Measurements from ENCODE around the gene TMEM154.

The TMEM154 gene

DNA sequence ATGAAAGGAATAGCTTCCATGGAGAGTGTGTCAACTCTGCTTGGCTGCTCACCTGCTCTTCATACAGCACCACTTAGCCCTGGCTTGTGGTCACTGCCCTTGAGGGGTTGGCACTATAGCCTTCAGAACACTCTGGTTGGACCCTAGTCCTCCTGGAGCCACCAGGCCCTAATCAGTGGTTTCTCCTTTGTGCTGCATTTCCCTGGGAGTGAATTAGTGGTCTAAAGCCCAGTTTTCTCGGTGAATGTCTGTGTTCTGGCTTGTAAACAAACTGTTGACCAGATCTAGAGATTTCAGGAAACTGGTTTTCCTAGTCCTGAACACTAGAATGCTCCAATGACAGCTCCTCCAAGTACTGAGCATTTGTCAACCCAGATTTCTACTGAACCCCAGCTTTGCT is 28.6 kb upstream of the TMEM154 start:
- peaks cover 2% of the 10 kb centered on the region for H3K36me3 Mint-ChIP-seq (ENCODE audit: insufficient read depth)
- H3K27ac Mint-ChIP-seq (ENCODE audit: low read depth): no peak overlapping the region
- no peaks in the 10 kb centered on the region for H3K4me1 Mint-ChIP-seq
- no peak overlapping the region for H3K4me3 Mint-ChIP-seq
- H3K27me3 Mint-ChIP-seq: peaks cover 13% of the 10 kb centered on the region
- H3K9me3 Mint-ChIP-seq: peaks cover 9% of the 10 kb centered on the region
- no peak for DNase-seq (ENCODE audit: low spot score in 2 of 2)
- no peak for ATAC-seq (replicated peaks; ENCODE audit: extremely low read depth, poor library complexity, severe bottlenecking)

DNA sequence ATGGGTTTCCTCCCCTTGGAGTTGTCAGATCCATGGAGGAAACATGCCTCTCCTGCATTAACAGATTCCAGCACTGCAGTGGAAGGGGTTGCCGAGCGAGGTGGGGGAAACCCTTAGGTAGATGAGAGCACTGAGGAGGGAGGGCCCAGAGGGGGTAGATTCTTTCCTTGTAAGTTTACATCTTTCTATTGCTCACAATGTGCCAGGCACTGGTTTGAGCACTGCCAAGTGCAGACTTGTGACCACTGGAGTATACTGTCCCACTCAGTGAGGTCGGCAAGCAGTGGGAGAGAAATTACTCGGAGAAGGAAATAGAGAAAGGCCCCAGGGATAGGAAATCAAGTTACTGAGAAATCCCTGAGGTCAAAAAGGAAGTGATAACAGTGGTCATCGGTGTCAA is 27.8 kb upstream of the TMEM154 start:
- ATAC-seq (replicated peaks; ENCODE audit: extremely low read depth, poor library complexity, severe bottlenecking) (no peak), DNase-seq (ENCODE audit: low spot score in 2 of 2) (no peak)
- Mint-ChIP-seq H3K27me3 (peaks cover 13% of the 10 kb centered on the region), H3K4me3 (no peak overlapping the region), H3K9me3 (peaks cover 9% of the 10 kb centered on the region), H3K36me3 (ENCODE audit: insufficient read depth) (peaks cover 2% of the 10 kb centered on the region), H3K27ac (ENCODE audit: low read depth) (no peak overlapping the region), H3K4me1 (no peaks in the 10 kb centered on the region)

DNA sequence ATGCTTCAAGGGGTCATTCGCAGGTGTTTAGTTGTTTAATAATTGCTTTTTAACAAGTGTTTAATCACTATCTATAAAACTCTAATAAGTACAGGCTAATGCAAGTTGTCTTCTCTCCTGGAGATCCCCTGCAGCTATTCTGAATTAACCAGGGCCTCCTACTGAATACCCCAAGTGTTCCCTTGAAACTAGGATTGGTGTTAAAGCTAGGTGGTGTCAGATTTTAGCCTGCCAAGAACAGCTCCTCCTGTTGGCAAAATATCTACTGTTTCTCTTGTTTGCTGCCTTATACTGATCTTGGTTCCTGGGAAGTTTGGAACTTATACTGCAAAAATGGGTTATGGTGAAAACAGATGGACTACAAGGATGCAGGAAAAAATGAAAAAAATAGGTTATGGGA is 26.1 kb upstream of the TMEM154 start:
- Mint-ChIP-seq H3K27ac (ENCODE audit: low read depth) (no peak overlapping the region), H3K4me1 (no peaks in the 10 kb centered on the region), H3K36me3 (ENCODE audit: insufficient read depth) (peaks cover 2% of the 10 kb centered on the region), H3K4me3 (no peak overlapping the region), H3K27me3 (peaks cover 13% of the 10 kb centered on the region), H3K9me3 (peaks cover 9% of the 10 kb centered on the region)
- no peak for DNase-seq (ENCODE audit: low spot score in 2 of 2)
- no peak for ATAC-seq (replicated peaks; ENCODE audit: extremely low read depth, poor library complexity, severe bottlenecking)

DNA sequence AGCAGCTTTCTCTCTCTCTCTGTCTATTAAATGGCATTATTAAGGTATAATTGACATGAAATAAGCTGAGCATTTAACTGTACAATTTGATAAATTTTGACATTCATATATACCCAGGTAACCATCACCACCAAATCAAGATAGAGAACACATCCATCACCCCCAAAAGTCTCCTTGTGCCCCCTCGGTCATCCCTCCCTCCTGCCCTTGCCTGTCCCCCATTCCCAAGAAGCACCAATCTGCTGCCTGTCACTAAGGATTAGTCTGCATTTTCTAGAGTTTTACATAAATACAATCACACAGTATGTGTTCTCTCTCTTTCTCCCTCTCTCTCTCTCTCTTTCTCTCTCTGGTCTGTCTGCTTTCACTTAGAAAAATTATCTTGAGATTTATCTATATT is 25.0 kb upstream of the TMEM154 start:
- no peak for DNase-seq (ENCODE audit: low spot score in 2 of 2)
- Mint-ChIP-seq H3K36me3 (ENCODE audit: insufficient read depth) (peaks cover 2% of the 10 kb centered on the region), H3K27me3 (peaks cover 13% of the 10 kb centered on the region), H3K4me3 (no peak overlapping the region), H3K4me1 (no peaks in the 10 kb centered on the region), H3K27ac (ENCODE audit: low read depth) (no peak overlapping the region), H3K9me3 (peaks cover 9% of the 10 kb centered on the region)
- ATAC-seq (replicated peaks; ENCODE audit: extremely low read depth, poor library complexity, severe bottlenecking): no peak

DNA sequence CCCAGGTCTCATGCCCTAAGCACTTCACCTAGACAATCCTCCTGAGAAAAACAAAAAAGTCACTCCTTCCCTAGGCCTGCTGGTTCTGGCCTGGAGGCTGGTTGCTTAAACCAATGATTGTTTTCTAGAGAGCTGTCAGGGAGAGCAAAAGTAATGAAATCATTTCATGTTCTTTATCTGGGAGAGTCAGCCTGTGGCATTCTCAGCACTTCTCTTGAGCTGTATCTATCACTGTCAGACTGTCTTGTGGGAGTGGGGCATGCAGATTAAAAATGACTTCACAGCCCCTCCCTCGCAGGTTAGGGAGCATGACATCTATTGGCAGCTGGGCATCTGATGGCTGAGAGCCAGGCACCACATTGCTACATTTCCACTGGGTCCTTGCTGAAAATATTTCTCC is 20.4 kb upstream of the TMEM154 start:
- Mint-ChIP-seq H3K36me3 (ENCODE audit: insufficient read depth) (no peaks in the 10 kb centered on the region), H3K27me3 (peaks cover 10% of the 10 kb centered on the region)

DNA sequence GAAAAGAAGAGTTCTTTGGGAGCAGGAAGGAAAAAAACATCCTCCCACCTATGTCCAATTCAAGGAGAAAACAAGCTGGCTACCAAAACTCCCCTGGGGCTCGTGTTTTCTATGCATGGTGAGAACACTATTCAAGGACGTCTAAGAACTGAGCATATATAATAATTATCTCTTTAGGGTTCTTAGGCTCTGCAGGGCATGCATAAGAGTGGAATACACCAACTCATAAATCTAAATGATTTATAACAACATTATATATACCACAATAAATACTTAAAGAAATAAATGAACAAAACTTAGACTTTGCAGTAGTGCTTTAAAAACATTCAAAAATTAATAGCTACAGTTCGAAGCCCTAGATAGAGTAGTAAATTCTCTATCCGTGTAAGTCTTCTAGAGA is 19.5 kb upstream of the TMEM154 start:
- H3K9me3 Mint-ChIP-seq: no peaks in the 10 kb centered on the region
- no peak overlapping the region for H3K4me3 Mint-ChIP-seq
- H3K27ac Mint-ChIP-seq (ENCODE audit: low read depth): no peak overlapping the region
- DNase-seq (ENCODE audit: low spot score in 2 of 2) (no peak), ATAC-seq (replicated peaks; ENCODE audit: extremely low read depth, poor library complexity, severe bottlenecking) (no peak)
- H3K27me3 Mint-ChIP-seq: peaks cover 2% of the 10 kb centered on the region
- no peaks in the 10 kb centered on the region for H3K36me3 Mint-ChIP-seq (ENCODE audit: insufficient read depth)
- peaks cover 16% of the 10 kb centered on the region for H3K4me1 Mint-ChIP-seq

More for the DNA sequence above, 20.4 kb upstream of the TMEM154 start:
- DNase-seq (ENCODE audit: low spot score in 2 of 2) (no peak), ATAC-seq (replicated peaks; ENCODE audit: extremely low read depth, poor library complexity, severe bottlenecking) (no peak)
- H3K4me3 Mint-ChIP-seq: no peak overlapping the region
- peaks cover 8% of the 10 kb centered on the region for H3K9me3 Mint-ChIP-seq
- H3K4me1 Mint-ChIP-seq: peaks cover 16% of the 10 kb centered on the region
- H3K27ac Mint-ChIP-seq (ENCODE audit: low read depth): no peak overlapping the region

DNA sequence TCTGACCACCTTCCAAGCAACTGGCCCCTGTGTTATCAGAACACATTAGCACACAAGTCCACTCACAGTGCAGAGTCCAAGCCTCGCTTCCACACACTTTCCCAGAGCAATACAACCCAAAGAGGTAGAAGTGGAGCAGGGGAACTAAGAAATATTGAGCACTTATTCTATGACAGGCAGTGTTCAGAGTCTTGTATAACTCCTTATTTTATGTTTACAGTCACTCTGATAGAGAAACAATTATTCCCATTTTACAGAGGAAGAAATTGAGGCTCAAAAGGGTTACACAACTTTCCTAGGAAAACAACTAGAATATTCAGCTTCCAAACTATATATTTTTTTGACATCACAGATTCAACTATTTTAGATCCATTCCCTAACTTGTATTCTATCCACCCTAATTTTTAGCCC is 18.3 kb upstream of the TMEM154 start:
- no peak for DNase-seq (ENCODE audit: low spot score in 2 of 2)
- Mint-ChIP-seq H3K9me3 (no peaks in the 10 kb centered on the region), H3K4me3 (no peak overlapping the region), H3K27me3 (no peaks in the 10 kb centered on the region), H3K36me3 (ENCODE audit: insufficient read depth) (no peaks in the 10 kb centered on the region), H3K4me1 (peaks cover 16% of the 10 kb centered on the region), H3K27ac (ENCODE audit: low read depth) (no peak overlapping the region)
- no peak for ATAC-seq (replicated peaks; ENCODE audit: extremely low read depth, poor library complexity, severe bottlenecking)

DNA sequence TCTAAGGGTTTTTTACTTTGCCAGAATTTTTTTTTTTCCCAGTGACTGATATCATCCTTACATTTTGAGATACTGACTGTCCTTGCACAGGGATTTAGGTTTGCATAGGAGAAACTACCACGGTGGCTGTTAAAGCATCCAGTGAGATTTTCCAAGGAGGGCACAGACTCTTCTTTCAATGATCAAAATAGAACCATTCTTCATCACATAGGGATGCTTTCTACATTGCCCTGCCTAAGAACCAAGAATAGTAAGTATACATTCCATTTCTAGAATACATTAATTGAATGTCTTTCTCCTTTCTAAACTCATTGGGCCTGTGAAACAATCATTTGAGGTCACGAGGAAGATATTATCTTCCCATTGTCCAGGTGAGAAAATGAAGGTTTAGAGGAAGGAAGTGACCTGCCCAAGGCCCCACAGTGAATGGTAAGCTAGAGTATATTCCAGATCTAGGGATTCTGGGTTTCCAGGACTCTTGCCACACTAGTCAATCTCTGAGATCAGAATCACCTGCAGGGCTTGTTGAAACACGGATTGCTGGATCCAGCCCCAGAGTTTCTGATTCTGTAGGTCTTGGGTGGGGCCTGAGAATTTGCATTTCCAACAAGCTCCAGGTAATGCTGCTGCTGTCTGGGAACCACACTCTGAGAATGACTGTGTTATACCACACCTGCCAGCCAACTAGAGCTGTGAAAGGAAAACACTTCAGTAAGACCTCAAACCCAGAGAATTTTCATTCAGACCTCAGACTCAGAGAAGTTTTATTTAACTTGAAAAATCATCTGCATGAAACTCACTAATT is 17.7 kb upstream of the TMEM154 start:
- Mint-ChIP-seq H3K27ac (ENCODE audit: low read depth) (peak overlapping the region; percentile 26), H3K27me3 (no peaks in the 10 kb centered on the region)

DNA sequence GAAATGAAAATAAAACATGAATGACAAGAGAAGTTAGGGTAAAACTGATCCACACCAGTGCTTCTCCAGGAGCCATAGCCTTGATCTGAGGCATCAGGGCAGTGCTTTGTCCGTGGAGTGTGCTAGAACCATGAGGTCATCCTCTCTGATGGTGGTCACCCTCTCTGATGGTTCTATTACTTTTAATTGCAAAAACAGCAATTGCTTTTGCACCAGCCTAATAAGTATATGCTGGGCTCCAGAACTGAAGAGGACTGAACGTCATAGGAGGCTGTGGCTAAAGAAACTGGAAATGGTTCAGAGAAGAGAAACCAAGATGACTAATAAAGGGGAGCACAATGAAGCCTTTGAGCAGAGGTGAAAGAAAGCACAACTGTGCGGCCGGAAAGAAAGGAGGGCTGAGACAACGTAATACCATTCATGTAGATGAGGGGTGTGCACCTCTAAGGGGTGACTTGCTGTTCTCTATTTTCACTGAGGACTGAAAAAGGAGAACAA is 17.0 kb upstream of the TMEM154 start:
- ATAC-seq (replicated peaks; ENCODE audit: extremely low read depth, poor library complexity, severe bottlenecking) (peak; percentile 99), DNase-seq (ENCODE audit: low spot score in 2 of 2) (peak; percentile 33 to 65)
- Mint-ChIP-seq H3K4me1 (peaks cover 16% of the 10 kb centered on the region), H3K36me3 (ENCODE audit: insufficient read depth) (no peaks in the 10 kb centered on the region), H3K9me3 (no peaks in the 10 kb centered on the region), H3K4me3 (no peak overlapping the region), H3K27me3 (no peaks in the 10 kb centered on the region), H3K27ac (ENCODE audit: low read depth) (peak overlapping the region; percentile 26)

More for the DNA sequence above, 17.7 kb upstream of the TMEM154 start:
- H3K4me1 Mint-ChIP-seq: peaks cover 16% of the 10 kb centered on the region
- no peaks in the 10 kb centered on the region for H3K9me3 Mint-ChIP-seq
- ATAC-seq (replicated peaks; ENCODE audit: extremely low read depth, poor library complexity, severe bottlenecking) (no peak), DNase-seq (ENCODE audit: low spot score in 2 of 2) (no peak)
- H3K4me3 Mint-ChIP-seq: no peak overlapping the region
- H3K36me3 Mint-ChIP-seq (ENCODE audit: insufficient read depth): no peaks in the 10 kb centered on the region

DNA sequence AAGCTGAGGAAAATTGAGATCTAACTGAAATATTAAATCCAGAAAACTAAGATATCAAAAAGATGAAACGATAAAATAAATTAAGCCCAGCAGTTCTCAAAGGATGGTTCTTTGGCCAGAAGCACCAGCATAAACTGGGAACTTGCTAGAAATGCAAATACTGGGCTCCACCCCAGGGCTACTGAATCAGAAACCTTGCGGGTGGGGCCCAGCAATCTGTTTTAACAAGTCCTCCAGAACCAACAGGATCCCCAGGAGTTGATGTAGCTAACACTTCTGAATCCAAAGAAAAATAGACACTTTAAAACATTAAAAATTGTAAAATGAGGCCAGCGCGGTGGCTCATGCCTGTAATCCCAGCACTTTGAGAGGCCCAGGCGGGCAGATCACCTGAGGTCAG is 14.1 kb upstream of the TMEM154 start:
- ATAC-seq (replicated peaks; ENCODE audit: extremely low read depth, poor library complexity, severe bottlenecking) (no peak), DNase-seq (ENCODE audit: low spot score in 2 of 2) (no peak)
- no peak overlapping the region for H3K4me3 Mint-ChIP-seq
- peaks cover 16% of the 10 kb centered on the region for H3K4me1 Mint-ChIP-seq
- no peaks in the 10 kb centered on the region for H3K9me3 Mint-ChIP-seq
- H3K27me3 Mint-ChIP-seq: no peaks in the 10 kb centered on the region
- H3K27ac Mint-ChIP-seq (ENCODE audit: low read depth): no peak overlapping the region
- peaks cover 2% of the 10 kb centered on the region for H3K36me3 Mint-ChIP-seq (ENCODE audit: insufficient read depth)

DNA sequence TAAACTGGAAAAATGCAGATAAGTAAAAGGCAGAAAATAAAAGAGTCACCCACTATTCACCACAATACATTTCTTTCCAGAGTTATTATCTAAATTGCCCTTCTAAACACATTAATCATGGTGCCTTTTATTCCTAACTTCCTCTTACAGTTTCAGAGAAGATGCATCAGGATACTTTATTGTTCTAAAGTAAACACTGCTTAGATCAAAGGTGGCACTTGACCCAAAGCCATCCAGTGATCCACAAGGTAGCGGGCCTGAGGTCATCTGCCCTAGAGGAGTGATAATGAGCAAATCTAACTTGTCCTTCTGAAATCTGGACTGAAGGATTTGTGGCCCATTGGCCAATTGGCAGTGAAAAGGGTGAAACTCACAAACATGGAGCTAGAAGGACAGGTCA is 12.0 kb upstream of the TMEM154 start:
- H3K9me3 Mint-ChIP-seq: no peaks in the 10 kb centered on the region
- no peak for DNase-seq (ENCODE audit: low spot score in 2 of 2)
- peaks cover 2% of the 10 kb centered on the region for H3K4me1 Mint-ChIP-seq
- no peak overlapping the region for H3K4me3 Mint-ChIP-seq
- ATAC-seq (replicated peaks; ENCODE audit: extremely low read depth, poor library complexity, severe bottlenecking): no peak
- no peaks in the 10 kb centered on the region for H3K27me3 Mint-ChIP-seq
- peaks cover 3% of the 10 kb centered on the region for H3K36me3 Mint-ChIP-seq (ENCODE audit: insufficient read depth)
- no peak overlapping the region for H3K27ac Mint-ChIP-seq (ENCODE audit: low read depth)

DNA sequence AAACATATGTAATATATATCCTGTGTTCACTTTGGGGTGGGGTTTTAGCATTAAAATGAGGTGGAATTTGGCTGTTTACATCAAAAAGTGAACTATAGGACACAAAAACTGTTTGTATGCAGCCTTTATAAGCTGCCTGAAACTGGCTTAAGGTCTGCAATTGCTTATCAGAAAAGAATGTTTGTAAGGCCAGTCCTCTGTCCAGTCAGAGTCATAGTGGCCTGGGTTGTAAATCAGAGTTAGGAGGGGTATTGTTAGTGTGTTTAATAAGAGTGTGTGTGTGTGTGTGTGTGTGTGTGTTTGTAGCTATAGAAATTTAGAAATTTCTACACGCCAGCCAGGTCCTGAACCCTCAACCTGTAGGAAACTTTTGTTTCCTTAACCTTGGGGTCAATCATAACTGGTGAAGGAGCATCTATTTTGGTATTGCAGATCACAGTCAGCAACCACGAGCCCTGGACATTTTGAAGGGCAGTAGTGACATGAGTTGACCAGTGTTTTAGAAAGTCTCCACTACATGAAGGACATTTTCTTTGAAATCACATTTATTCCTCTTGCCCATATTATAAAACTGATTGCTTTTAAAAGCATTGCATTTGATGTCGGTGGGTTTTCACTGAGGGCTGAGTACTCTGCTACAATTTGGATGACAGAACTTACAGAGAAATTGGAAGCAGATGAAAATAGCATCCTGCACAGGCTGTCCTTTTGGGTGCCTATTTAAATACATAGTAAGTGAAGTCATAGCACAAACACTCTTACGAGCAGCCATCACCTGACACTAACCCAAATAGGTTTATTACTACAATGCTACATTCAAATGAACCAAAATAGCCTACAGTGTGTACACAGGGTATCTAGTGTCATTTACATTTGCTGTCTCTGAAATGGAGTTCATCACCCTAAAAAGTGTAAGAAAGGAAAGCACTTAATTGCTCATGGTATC is 11.2 kb upstream of the TMEM154 start:
- peaks cover 3% of the 10 kb centered on the region for H3K36me3 Mint-ChIP-seq (ENCODE audit: insufficient read depth)
- H3K4me1 Mint-ChIP-seq: no peaks in the 10 kb centered on the region
- no peaks in the 10 kb centered on the region for H3K9me3 Mint-ChIP-seq
- H3K27ac Mint-ChIP-seq (ENCODE audit: low read depth): no peak overlapping the region
- no peak for ATAC-seq (replicated peaks; ENCODE audit: extremely low read depth, poor library complexity, severe bottlenecking)
- no peak overlapping the region for H3K4me3 Mint-ChIP-seq
- H3K27me3 Mint-ChIP-seq: no peaks in the 10 kb centered on the region
- DNase-seq (ENCODE audit: low spot score in 2 of 2): no peak
